K562 (cell line): ENCODE data around the gene SRRT. TPM values are rescaled to one million over a fixed set of nuclear protein-coding genes. Genes with fewer than 3 reads are reported as not detected.

ENCODE experiments used
- ATAC-seq: fragments of 200-7000 bp; cut with Tn5 transposase; 3 replicates; pipeline ENCODE4 v1.9.1; 2020; ENCODE audit warnings: moderate library complexity
- BruUV-seq: library from RNA; stranded (reverse); fragments of 400-500 nt; replicated peaks from 2 replicates; lab custom pipeline; 2021; lab: Mats Ljungman, UMichigan
- CTCF ChIA-PET: fragments of 300-600 bp; formaldehyde crosslinking; extraction: SDS; loops from one replicate; lab custom pipeline; 2021; ENCODE audit warnings: low intra/inter-chr PET ratio; lab: Yijun Ruan, JAX
- POLR2A ChIA-PET: fragments of 300-600, 350-650 bp; sonication (Branson Sonifier 250); formaldehyde crosslinking; extraction: SDS; loops from one replicate; lab custom pipeline; 2021; ENCODE audit warnings: antibody characterized with exemption, inconsistent platforms; lab: Yijun Ruan, JAX
- DNase-seq, 4 experiments: peaks; one replicate each; pipeline versions ENCODE4 v3.0.0 to v3.0.0-alpha.2; 2011 to 2018; ENCODE audit warnings: low spot score in 3 of 4, mixed read lengths in 3 of 4; ENCODE audit errors: extremely low read depth in 1 of 4
- FAIRE-seq: peaks from 2 replicates; lab custom pipeline; 2011; peaks lifted over from hg19 to GRCh38; lab: Jason Lieb, UNC
- H2AFZ ChIP-seq: 2 replicates; pipeline ENCODE4 v1.6.0; 2011; ENCODE audit warnings: low read depth, low read length, control low read depth, inconsistent platforms
- H3K27ac ChIP-seq: fragments of 200-600 bp; 3 replicates; pipeline ENCODE4 v1.8.0; 2011; ENCODE audit warnings: low read depth, mild to moderate bottlenecking, control low read depth, inconsistent platforms, low read length, moderate library complexity, mixed read lengths; ENCODE audit errors: extremely low read depth
- H3K27me3 ChIP-seq, 2 experiments: fragments of 300-600 bp in 1 of 2; 2 replicates in 1 of 2; 3 replicates in 1 of 2; pipeline versions ENCODE4 v1.6.0 to v1.8.0; 2011; ENCODE audit warnings: inconsistent platforms in 2 of 2, low read length in 2 of 2, mild to moderate bottlenecking in 1 of 2, mixed read lengths in 1 of 2, moderate library complexity in 1 of 2; ENCODE audit not compliant: control insufficient read depth in 2 of 2, insufficient read depth in 2 of 2
- H3K36me3 ChIP-seq: fragments of 300-600 bp; 3 replicates; pipeline ENCODE4 v1.8.0; 2011; ENCODE audit warnings: mild to moderate bottlenecking, low read length, inconsistent platforms; ENCODE audit not compliant: control insufficient read depth, insufficient read depth
- H3K4me1 ChIP-seq, 2 experiments: fragments of 200-600 bp in 1 of 2; replicated peaks in 1 of 2; 2 replicates in 1 of 2; 3 replicates in 1 of 2; pipeline versions ENCODE4 v1.5.1 to v1.8.0; 2011; ENCODE audit warnings: inconsistent platforms in 2 of 2, low read length in 2 of 2, mild to moderate bottlenecking in 1 of 2, mixed read lengths in 1 of 2, moderate library complexity in 1 of 2; ENCODE audit not compliant: control insufficient read depth in 2 of 2, insufficient read depth in 2 of 2
- H3K4me2 ChIP-seq: 2 replicates; pipeline ENCODE4 v1.6.1; 2011; ENCODE audit warnings: low read length, control low read depth, inconsistent platforms, mixed read lengths; ENCODE audit not compliant: insufficient read depth
- H3K4me3 ChIP-seq: fragments of 200-600 bp; sonication (generic), shearing (Covaris generic); 2 replicates; pipeline ENCODE4 v1.5.1; 2016; ENCODE audit warnings: control low read depth, inconsistent platforms
- H3K79me2 ChIP-seq: fragments of 200-600 bp; 3 replicates; pipeline ENCODE4 v1.8.0; 2011; ENCODE audit warnings: low read length, inconsistent platforms; ENCODE audit not compliant: control insufficient read depth, insufficient read depth
- H3K9ac ChIP-seq, 2 experiments: 2 replicates each; pipeline versions ENCODE4 v1.6.0 to v1.6.1; 2011; ENCODE audit warnings: low read depth in 2 of 2, low read length in 2 of 2, control low read depth in 1 of 2, inconsistent platforms in 1 of 2, mild to moderate bottlenecking in 1 of 2, mixed read lengths in 1 of 2; ENCODE audit not compliant: insufficient read depth in 1 of 2
- H3K9me1 ChIP-seq: one replicate; pipeline ENCODE4 v1.6.0; 2011; ENCODE audit warnings: inconsistent platforms, mild to moderate bottlenecking, low read length, moderate library complexity; ENCODE audit not compliant: control insufficient read depth, insufficient read depth
- H3K9me3 ChIP-seq: replicated peaks from 2 replicates; pipeline ENCODE4 v1.5.1; 2011; ENCODE audit warnings: low read depth, low read length, inconsistent platforms; ENCODE audit not compliant: control insufficient read depth, insufficient read depth
- H4K20me1 ChIP-seq: replicated peaks from 2 replicates; pipeline ENCODE4 v1.6.1; 2011; ENCODE audit warnings: low read length, inconsistent platforms, mixed read lengths; ENCODE audit not compliant: control insufficient read depth, insufficient read depth
- BCOR ChIP-seq: fragments of 450-650 bp; IDR thresholded peaks from 2 replicates; pipeline ENCODE4 v1.6.1; 2016
- CTCF ChIP-seq, 3 experiments: IDR thresholded peaks in 2 of 3; conservative IDR thresholded peaks in 1 of 3; 2 replicates each; pipeline ENCODE4 v1.5.1; 2011 to 2012; ENCODE audit warnings: low read length in 3 of 3, mild to moderate bottlenecking in 3 of 3, control low read depth in 2 of 3, improper control_type of control experiment in 1 of 3, inconsistent platforms in 1 of 3, low read depth in 1 of 3, mixed read lengths in 1 of 3, moderate library complexity in 1 of 3; ENCODE audit not compliant: insufficient read depth in 2 of 3
- ETV1 ChIP-seq: fragments of 450-650 bp; conservative IDR thresholded peaks from 2 replicates; pipeline ENCODE4 v1.6.1; 2016; ENCODE audit warnings: missing genetic modification characterization, control low read depth, low read depth, missing compliant biosample characterization
- HDGF ChIP-seq: fragments of 450-650 bp; IDR thresholded peaks from 2 replicates; pipeline ENCODE4 v1.6.1; 2016
- ZBTB11 ChIP-seq, 3 experiments: fragments of 200-800 bp in 1 of 3; fragments of 250-450 bp in 1 of 3; fragments of 450-650 bp in 1 of 3; sonication (Bioruptor Pico) in 1 of 3; sonication (Bioruptor generic) in 1 of 3; formaldehyde crosslinking in 1 of 3; IDR thresholded peaks; 2 replicates each; pipeline versions ENCODE4 v1.6.1 to v1.8.0; 2016 to 2022; ENCODE audit warnings: mild to moderate bottlenecking in 2 of 3, missing genetic modification characterization in 2 of 3, missing compliant biosample characterization in 1 of 3, moderate library complexity in 1 of 3
- WGBS: fragments of 100-300 bp; shearing (Covaris generic); methylation state at CpG from one replicate; pipeline ENCODE4 v1.1.6; 2016; ENCODE audit warnings: low coverage, mixed read lengths; ENCODE audit not compliant: insufficient coverage; ENCODE audit errors: missing lambda C conversion rate; 5-methylcytosine and 5-hydroxymethylcytosine counted together
- in situ Hi-C: fragments of 300-500 bp; cut with MboI; formaldehyde crosslinking; loops from 4 replicates; pipeline ENCODE4 v1.15.0; 2018; ENCODE audit warnings: inconsistent platforms, mixed read lengths
- intact Hi-C: fragments of 100-400 bp; cut with micrococcal nuclease; formaldehyde crosslinking; loops from 2 replicates; pipeline ENCODE4 v1.14.2; 2022
- polyA plus RNA-seq, 8 experiments: library from polyadenylated mRNA; depleted of rRNA in 4 of 8; stranded (reverse) in 5 of 8; unstranded in 3 of 8; fragments of >200 nt; fragmentation: Nextera tagmentation in 2 of 8; fragmentation: Illumina TruSeq in 1 of 8; extraction: Ambion mirVana in 2 of 8; extraction: Trizol in 1 of 8; gene quantifications; 2 replicates each; pipeline versions ENCODE4 v1.2.1 to v1.2.3, GENCODE V29; 2011 to 2014; ENCODE audit warnings: inconsistent platforms in 1 of 8, missing spikeins in 1 of 8
- total RNA-seq, 7 experiments: library from RNA; depleted of rRNA in 6 of 7; stranded (reverse); fragments of >200 nt in 6 of 7; fragmentation: Illumina TruSeq in 2 of 7; extraction: Trizol in 2 of 7; gene quantifications; 2 replicates each; pipeline versions ENCODE4 v1.2.1 to v1.2.3, GENCODE V29; 2011 to 2021; ENCODE audit warnings: low replicate concordance in 1 of 7

Gene SRRT
- total and polyA plus RNA-seq, 9 of the 15 experiments (the other 6 are each of a cell fraction or from before 2014, with no cell fraction given), result 10.3 to 263 (median 84.4) TPM

DNA sequence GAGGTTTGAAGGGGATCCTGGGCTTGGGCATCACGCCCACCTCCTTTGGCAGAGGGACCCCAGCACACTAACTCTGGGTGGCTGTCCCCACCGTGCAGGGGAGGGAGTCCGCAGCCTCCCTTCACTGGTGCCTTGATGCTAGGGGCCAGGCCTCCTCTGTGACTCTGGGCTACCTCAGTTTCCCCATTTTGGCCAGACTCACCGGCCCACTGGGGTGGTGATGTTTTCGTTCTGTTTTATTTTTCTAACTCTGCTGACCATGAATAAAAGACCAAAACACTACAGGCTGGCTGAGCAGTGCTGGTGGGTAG, 8.2 kb upstream of the SRRT start:
- no peaks in the 10 kb centered on the region for H3K9me1 ChIP-seq
- H3K4me1 ChIP-seq, result peaks cover 18 to 53% of the 10 kb centered on the region in 2 experiments
- 44% methylated on average over 5 of the region's 5 CpGs for WGBS
- H3K27me3 ChIP-seq, result no peaks in the 10 kb centered on the region
- H3K4me3 ChIP-seq, result peak overlapping the region; percentile 90
- in situ Hi-C loops (no loop called here), intact Hi-C loops (no loop called here)
- no peak for ATAC-seq
- DNase-seq, result no peak
- peak overlapping the region; percentile 95 for H3K4me2 ChIP-seq
- BruUV-seq, result no TSS peak
- peak overlapping the region; percentile 82 for H2AFZ ChIP-seq
- H3K79me2 ChIP-seq, result peaks cover 31% of the 10 kb centered on the region
- H4K20me1 ChIP-seq, result no peaks in the 10 kb centered on the region
- no peak for FAIRE-seq
- H3K36me3 ChIP-seq, result peaks cover 43% of the 10 kb centered on the region; the same call in 2 of the 3 replicates
- H3K9ac ChIP-seq, result peak overlapping the region; percentile 98
- ChIA-PET POLR2A (interaction anchor here (0.6 to 1.0 kb wide), 3 partner anchors 12 to 438 kb away, joined by 3 to 6 read pairs (median 3); no protein-coding TSS in a partner anchor), CTCF (no interaction called here)
- H3K9me3 ChIP-seq, result no peaks in the 10 kb centered on the region
- peak overlapping the region; percentile 97 for H3K27ac ChIP-seq
- peak; percentile 36; the same call in 1 of the 2 replicates for TF ChIP-seq BCOR
- peak; percentile 94 for TF ChIP-seq HDGF
- 0 out of 6 replicates have a peak, but pooled peaks of 1 of the 3 experiments have one; percentile 0 for TF ChIP-seq CTCF (IDR thresholded peaks at IDR 0.05 in 2 of 3, conservative IDR thresholded peaks at IDR 0.05 in 1 of 3; ENCODE audit: insufficient read depth in 2 of 3, low read depth in 1 of 3, low read length in 3 of 3)
- TF ChIP-seq ETV1, result no peak
- TF ChIP-seq ZBTB11 (CRISPR knock-in tag; IDR thresholded peaks at IDR 0.05), result 0 out of 6 replicates have a peak, but pooled peaks of 1 of the 3 experiments have one; percentile 21
